B cell (primary cell): ENCODE data around the gene CDC14C. TPM values are rescaled to one million over a fixed set of nuclear protein-coding genes. Genes with fewer than 3 reads are reported as not detected.

Source experiments
- ATAC-seq: fragments of 200-7000 bp; cut with Tn5 transposase; one replicate; pipeline ENCODE4 v1.10.0; 2021; ENCODE audit warnings: low read depth, mild to moderate bottlenecking, moderate number of reproducible peaks, moderate library complexity
- CTCF ChIA-PET: fragments of 350-600 bp; sonication (Branson Sonifier 250); formaldehyde crosslinking; loops from one replicate; lab custom pipeline; 2021; ENCODE audit warnings: antibody characterized with exemption, inconsistent platforms; lab: Charles Lee
- POLR2A ChIA-PET: fragments of 350-600 bp; sonication (Branson Sonifier 250); formaldehyde crosslinking; loops from one replicate; lab custom pipeline; 2021; ENCODE audit warnings: antibody characterized with exemption; lab: Charles Lee
- DNase-seq: peaks from one replicate; pipeline ENCODE4 v3.0.0; 2013
- H2AFZ ChIP-seq: 2 replicates; pipeline ENCODE4 v1.6.1; 2012; ENCODE audit warnings: mild to moderate bottlenecking, low read depth, low read length; ENCODE audit not compliant: insufficient read depth, poor library complexity, severe bottlenecking
- H3K27ac ChIP-seq, 2 donors: 1 replicate in 1 of 2; 2 replicates in 1 of 2; pipeline ENCODE4 v1.5.1; 2012 to 2013; ENCODE audit warnings: low read length in 2 of 2, mild to moderate bottlenecking in 2 of 2, moderate library complexity in 1 of 2
- H3K27me3 ChIP-seq, 4 experiments: fragments of 200-600 bp in 1 of 4; sonication (generic) in 1 of 4; replicated peaks in 1 of 4; 1 replicate in 2 of 4; 2 replicates in 2 of 4; pipeline versions ENCODE4 v1.6.1 to v1.7.0; 2013 to 2016; ENCODE audit warnings: low read length in 3 of 4, mild to moderate bottlenecking in 2 of 4, mixed read lengths in 1 of 4, moderate library complexity in 1 of 4; ENCODE audit not compliant: insufficient read depth in 4 of 4, control insufficient read depth in 3 of 4; ENCODE audit errors: control extremely low read depth in 1 of 4
- H3K36me3 ChIP-seq, 2 experiments: replicated peaks in 1 of 2; 1 replicate in 1 of 2; 2 replicates in 1 of 2; pipeline versions ENCODE4 v1.6.1 to v1.7.1; 2013; ENCODE audit warnings: low read length in 1 of 2; ENCODE audit not compliant: insufficient read depth in 2 of 2, control insufficient read depth in 1 of 2; ENCODE audit errors: control extremely low read depth in 1 of 2, extremely low read depth in 1 of 2
- H3K4me1 ChIP-seq, 2 donors: fragments of 200-600 bp in 1 of 2; sonication (generic) in 1 of 2; 1 replicate in 1 of 2; 2 replicates in 1 of 2; pipeline versions ENCODE4 v1.5.1 to v1.6.1; 2013 to 2017; ENCODE audit warnings: low read length in 2 of 2; ENCODE audit not compliant: control insufficient read depth in 2 of 2, insufficient read depth in 2 of 2
- H3K4me2 ChIP-seq: replicated peaks from 2 replicates; pipeline ENCODE3; 2012; ENCODE audit warnings: mild to moderate bottlenecking, low read depth, low read length; ENCODE audit not compliant: poor library complexity, severe bottlenecking
- H3K4me3 ChIP-seq, 5 experiments: fragments of 200-600 bp in 1 of 5; sonication (generic) in 1 of 5; 1 replicate in 3 of 5; 2 replicates in 2 of 5; pipeline versions ENCODE4 v1.5.1 to v1.7.0; 2011 to 2016; ENCODE audit warnings: low read length in 4 of 5, mild to moderate bottlenecking in 4 of 5, low read depth in 2 of 5, control low read depth in 1 of 5, moderate library complexity in 1 of 5; ENCODE audit not compliant: insufficient read depth in 1 of 5; ENCODE audit errors: control extremely low read depth in 1 of 5, extremely low read depth in 1 of 5
- H3K79me2 ChIP-seq: fragments of 200-600 bp; sonication (generic); one replicate; pipeline ENCODE4 v1.6.0; 2016; ENCODE audit warnings: low read length; ENCODE audit not compliant: control insufficient read depth, insufficient read depth
- H3K9ac ChIP-seq: fragments of 200-600 bp; sonication (generic); 2 replicates; pipeline ENCODE4 v1.6.1; 2017; ENCODE audit warnings: mild to moderate bottlenecking, low read length, moderate library complexity
- H3K9me3 ChIP-seq, 3 donors: one replicate each; pipeline versions ENCODE4 v1.6.1 to v1.7.1; 2013; ENCODE audit warnings: low read length in 2 of 3; ENCODE audit not compliant: control insufficient read depth in 2 of 3, insufficient read depth in 1 of 3; ENCODE audit errors: control extremely low read depth in 1 of 3
- H4K20me1 ChIP-seq: 2 replicates; pipeline ENCODE4 v1.6.0; 2012; ENCODE audit warnings: mild to moderate bottlenecking, low read length; ENCODE audit not compliant: insufficient read depth, control insufficient read depth, poor library complexity, severe bottlenecking
- H3K27ac Mint-ChIP-seq: one replicate; pipeline ENCODE4 v1.8.0; 2021; ENCODE audit warnings: mixed read lengths
- H3K27me3 Mint-ChIP-seq: one replicate; pipeline ENCODE4 v1.8.0; 2021; ENCODE audit warnings: mixed read lengths
- H3K4me1 Mint-ChIP-seq: one replicate; pipeline ENCODE4 v1.8.0; 2021; ENCODE audit warnings: mixed read lengths
- H3K4me3 Mint-ChIP-seq: one replicate; pipeline ENCODE4 v1.8.0; 2021; ENCODE audit warnings: mixed read lengths
- H3K9me3 Mint-ChIP-seq: one replicate; pipeline ENCODE4 v1.8.0; 2022; ENCODE audit warnings: mixed read lengths; ENCODE audit not compliant: insufficient read depth
- CTCF ChIP-seq: fragments of 200-600 bp; IDR thresholded peaks from one replicate; pipeline ENCODE4 v1.8.0; 2022; ENCODE audit warnings: antibody characterized with exemption, mild to moderate bottlenecking
- EZH2 ChIP-seq: IDR thresholded peaks from 2 replicates; pipeline ENCODE4 v1.6.1; 2012; ENCODE audit warnings: borderline replicate concordance, low read depth, mild to moderate bottlenecking, moderate library complexity, low read length; ENCODE audit not compliant: insufficient read depth, poor library complexity, severe bottlenecking
- WGBS: methylation state at CpG from one replicate; pipeline ENCODE4 v1.1.5; 2013; ENCODE audit warnings: missing lambda C conversion rate; ENCODE audit not compliant: insufficient coverage; 5-methylcytosine and 5-hydroxymethylcytosine counted together
- intact Hi-C: fragments of 100-400 bp; cut with micrococcal nuclease; formaldehyde crosslinking; loops from one replicate; pipeline ENCODE4 v1.10.0; 2022
- polyA plus RNA-seq: library from polyadenylated mRNA; depleted of rRNA; stranded (reverse); fragments of >200 nt; gene quantifications from 2 replicates; pipeline ENCODE4 v1.2.3, GENCODE V29; 2012
- total RNA-seq, 2 donors: library from RNA; stranded (reverse); fragments of 120-200 nt in 1 of 2; gene quantifications; 1 replicate in 1 of 2; 2 replicates in 1 of 2; pipeline versions ENCODE4 v1.2.3 to v1.2.4, GENCODE V29; 2013 to 2022

Gene CDC14C
- total and polyA plus RNA-seq, 2 donors (not counting 1 experiment from before 2014, with no cell fraction given) = not detected

DNA sequence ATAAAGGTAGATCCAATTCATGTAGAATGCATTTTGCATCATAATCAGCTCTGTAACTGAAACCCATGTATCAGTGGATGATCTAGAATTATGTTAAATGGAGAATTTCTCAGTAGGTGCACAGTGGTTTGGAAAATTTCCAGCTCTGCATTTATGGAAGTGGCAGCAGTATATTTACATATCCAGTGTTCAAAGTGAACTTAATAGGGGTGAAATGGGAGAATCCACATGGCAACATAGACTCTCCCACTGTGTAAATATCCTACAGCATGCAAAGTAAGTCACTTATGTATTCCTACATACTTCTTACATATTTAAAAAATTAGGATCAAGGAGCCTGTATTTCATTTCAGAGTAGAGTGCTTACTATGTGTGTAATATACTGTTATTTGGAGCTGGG, 35.3 kb downstream of the CDC14C start:
- Histone ChIP-seq H3K4me3 (no peak overlapping the region), H3K27me3 (no peaks in the 10 kb centered on the region), H3K9me3 (no peaks in the 10 kb centered on the region), H3K27ac (no peak overlapping the region), H3K4me1 (no peaks in the 10 kb centered on the region), H3K36me3 (no peaks in the 10 kb centered on the region), H3K9ac (no peak overlapping the region), H4K20me1 (no peaks in the 10 kb centered on the region), H2AFZ (no peak overlapping the region), H3K79me2 (no peaks in the 10 kb centered on the region), H3K4me2 (no peak overlapping the region)
- CTCF ChIA-PET = no interaction called here
- H3K4me1 Mint-ChIP-seq = no peaks in the 10 kb centered on the region
- TF ChIP-seq EZH2 (no peak), CTCF (no peak)
- H3K27me3 Mint-ChIP-seq = no peaks in the 10 kb centered on the region
- H3K27ac Mint-ChIP-seq = no peak overlapping the region
- intact Hi-C loops = no loop called here
- peaks cover 4% of the 10 kb centered on the region for H3K9me3 Mint-ChIP-seq
- POLR2A ChIA-PET = no interaction called here
- H3K4me3 Mint-ChIP-seq = no peak overlapping the region
- no peak for DNase-seq
- no peak for ATAC-seq

- ChIA-PET CTCF (no interaction called here), POLR2A (no interaction called here)
- no peak overlapping the region for H3K9ac ChIP-seq
- TF ChIP-seq EZH2 (no peak), CTCF (no peak)
- no peaks in the 10 kb centered on the region for H3K9me3 ChIP-seq
- H3K27me3 Mint-ChIP-seq = no peaks in the 10 kb centered on the region
- H3K36me3 ChIP-seq = no peaks in the 10 kb centered on the region
- no peaks in the 10 kb centered on the region for H3K79me2 ChIP-seq
- no peak overlapping the region for H3K4me2 ChIP-seq
- H3K4me1 ChIP-seq = no peaks in the 10 kb centered on the region
- no peaks in the 10 kb centered on the region for H3K4me1 Mint-ChIP-seq
- 88% methylated on average over 7 of the region's 7 CpGs for WGBS
- H3K4me3 ChIP-seq = no peak overlapping the region
- no peak for DNase-seq
- no peaks in the 10 kb centered on the region for H3K9me3 Mint-ChIP-seq
- H4K20me1 ChIP-seq = no peaks in the 10 kb centered on the region
- ATAC-seq = no peak
- no peaks in the 10 kb centered on the region for H3K27me3 ChIP-seq
- H3K4me3 Mint-ChIP-seq = no peak overlapping the region
- H2AFZ ChIP-seq = no peak overlapping the region
- no peak overlapping the region for H3K27ac ChIP-seq
- no peak overlapping the region for H3K27ac Mint-ChIP-seq
- intact Hi-C loops = no loop called here
Measured at GRCh38 chr7:48962821-48963505, 38.6 kb downstream of the CDC14C start.
